ENCODE data around the gene PSMA4. TPM values are rescaled to one million over a fixed set of nuclear protein-coding genes. Genes with fewer than 3 reads are reported as not detected.

Gene PSMA4
- total and polyA plus RNA-seq, 2 of the 8 experiments (the other 6 are each of a cell fraction or from before 2014, with no cell fraction given), result 348 to 445 TPM

DNA sequence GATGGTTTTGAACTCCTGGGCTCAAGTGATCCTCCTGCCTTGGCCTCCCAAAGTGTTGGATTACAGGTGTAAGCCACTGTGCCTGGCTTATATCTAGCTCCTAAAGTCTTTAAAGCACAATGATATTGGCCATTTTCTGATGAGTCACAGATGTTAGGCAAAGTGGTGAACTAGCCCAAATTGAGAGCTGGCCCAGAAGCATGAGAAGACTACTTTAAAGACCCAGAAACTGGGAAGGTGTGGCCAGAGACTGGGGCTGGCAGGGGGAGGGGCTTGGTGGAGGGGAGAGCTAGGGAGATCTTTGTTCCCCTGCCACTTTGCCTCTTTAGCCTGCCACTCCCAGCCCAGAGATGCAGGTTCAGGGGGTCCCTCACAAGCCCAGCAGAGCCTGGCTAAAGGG lies 58.9 kb downstream of the PSMA4 start (continued):
- no peak for TF ChIP-seq POLR2AphosphoS5 (IDR thresholded peaks at IDR 0.05; ENCODE audit: low read depth, low read length)

Small RNA genes lying within 50 kb of the gene (small RNA-seq; reads per million reads assigned to genes)
- gene AC067863.2 (ENCODE audit: insufficient read depth), result not detected

Other genes starting within 250 kb of the PSMA4 start
- 44.2 and 44.7 TPM in 2 replicates for gene SKIC8, start 240.8 kb upstream of the PSMA4 start, total RNA-seq (2021; fragmentation: NEBNext Ultra II Directional; extraction: Animal tissue kit (Norgen Biotek cat#: 25700))
- 42.3 and 77.7 TPM in 2 replicates for gene SKIC8, start 240.8 kb upstream of the PSMA4 start, polyA plus RNA-seq (2011; rRNA removed)
- 385 and 388 TPM in 2 replicates for gene CRABP1, start 200.1 kb upstream of the PSMA4 start, total RNA-seq (2021; fragmentation: NEBNext Ultra II Directional; extraction: Animal tissue kit (Norgen Biotek cat#: 25700))
- gene CRABP1, start 200.1 kb upstream of the PSMA4 start, polyA plus RNA-seq (2011; rRNA removed), result 600 and 655 TPM in 2 replicates
- 99.7 and 103 TPM in 2 replicates for gene IREB2, start 102.2 kb upstream of the PSMA4 start, total RNA-seq (2021; fragmentation: NEBNext Ultra II Directional; extraction: Animal tissue kit (Norgen Biotek cat#: 25700))
- 15.7 and 21.0 TPM in 2 replicates for gene IREB2, start 102.2 kb upstream of the PSMA4 start, polyA plus RNA-seq (2011; rRNA removed)
- 3.1 and 3.7 TPM in 2 replicates for gene HYKK, start 32.9 kb upstream of the PSMA4 start, total RNA-seq (2021; fragmentation: NEBNext Ultra II Directional; extraction: Animal tissue kit (Norgen Biotek cat#: 25700))
- gene HYKK, start 32.9 kb upstream of the PSMA4 start, polyA plus RNA-seq (2011; rRNA removed), result 1.7 and 2.0 TPM in 2 replicates
- gene CHRNA5, start 25.1 kb downstream of the PSMA4 start, total RNA-seq (2021; fragmentation: NEBNext Ultra II Directional; extraction: Animal tissue kit (Norgen Biotek cat#: 25700)), result 29.3 and 31.4 TPM in 2 replicates
- gene CHRNA5, start 25.1 kb downstream of the PSMA4 start, polyA plus RNA-seq (2011; rRNA removed), result 5.4 and 13.5 TPM in 2 replicates
- 2.1 TPM in 2 replicates for gene CHRNA3, start 80.6 kb downstream of the PSMA4 start, total RNA-seq (2021; fragmentation: NEBNext Ultra II Directional; extraction: Animal tissue kit (Norgen Biotek cat#: 25700))
- gene CHRNA3, start 80.6 kb downstream of the PSMA4 start, polyA plus RNA-seq (2011; rRNA removed), result 4.4 and 4.7 TPM in 2 replicates
- 2.4 and 2.6 TPM in 2 replicates for gene CHRNB4, start 100.8 kb downstream of the PSMA4 start, total RNA-seq (2021; fragmentation: NEBNext Ultra II Directional; extraction: Animal tissue kit (Norgen Biotek cat#: 25700))
- 4.1 and 4.5 TPM in 2 replicates for gene CHRNB4, start 100.8 kb downstream of the PSMA4 start, polyA plus RNA-seq (2011; rRNA removed)

Data from H1 (cell line).